OCI-LY1 (cell line): Measurements from ENCODE around the gene FMN2.

Experiments used
- H2AFZ ChIP-seq: fragments of 200-600 bp; sonication (generic), shearing (Covaris generic); 2 replicates; pipeline ENCODE4 v1.6.0; 2014; ENCODE audit warnings: antibody characterized with exemption, mild to moderate bottlenecking, low read length
- H3F3A ChIP-seq: fragments of 200-600 bp; sonication (generic), shearing (Covaris generic); 2 replicates; pipeline ENCODE4 v1.6.0; 2014; ENCODE audit warnings: mild to moderate bottlenecking, antibody characterized with exemption, low read length, moderate library complexity; ENCODE audit not compliant: insufficient read depth
- H3K27ac ChIP-seq: fragments of 200-600 bp; sonication (generic); 2 replicates; pipeline ENCODE4 v1.5.1; 2014; ENCODE audit warnings: low read length, mixed run types, mild to moderate bottlenecking, low read depth; ENCODE audit not compliant: poor library complexity, severe bottlenecking
- H3K27me3 ChIP-seq: fragments of 200-600 bp; sonication (generic); 2 replicates; pipeline ENCODE4 v1.6.0; 2014; ENCODE audit warnings: antibody characterized with exemption, mild to moderate bottlenecking, low read length, moderate library complexity; ENCODE audit not compliant: insufficient read depth
- H3K36me3 ChIP-seq: fragments of 200-600 bp; sonication (generic); 2 replicates; pipeline ENCODE4 v1.6.1; 2014; ENCODE audit warnings: mild to moderate bottlenecking, antibody characterized with exemption, low read length, moderate library complexity, mixed read lengths; ENCODE audit not compliant: insufficient read depth
- H3K4me1 ChIP-seq: fragments of 200-600 bp; sonication (generic); 2 replicates; pipeline ENCODE4 v1.5.1; 2014; ENCODE audit warnings: mild to moderate bottlenecking, low read length, moderate library complexity; ENCODE audit not compliant: insufficient read depth, severe bottlenecking
- H3K4me2 ChIP-seq: fragments of 200-600 bp; sonication (generic), shearing (Covaris generic); 2 replicates; pipeline ENCODE4 v1.6.1; 2014; ENCODE audit warnings: low read length
- H3K4me3 ChIP-seq: fragments of 200-600 bp; sonication (generic); 2 replicates; pipeline ENCODE4 v1.5.1; 2014; ENCODE audit warnings: low read length, low read depth, mild to moderate bottlenecking, mixed read lengths; ENCODE audit not compliant: poor library complexity, severe bottlenecking
- H3K79me2 ChIP-seq: fragments of 200-600 bp; shearing (Covaris generic); 2 replicates; pipeline ENCODE4 v1.6.1; 2016; ENCODE audit warnings: mixed run types, low read length, mixed read lengths; ENCODE audit not compliant: insufficient read depth
- H3K9ac ChIP-seq: fragments of 200-600 bp; sonication (generic), shearing (Covaris generic); 2 replicates; pipeline ENCODE4 v1.6.1; 2014; ENCODE audit warnings: mild to moderate bottlenecking, low read length, mixed read lengths
- H3K9me2 ChIP-seq: fragments of 200-600 bp; sonication (generic), shearing (Covaris generic); 2 replicates; pipeline ENCODE4 v1.6.1; 2014; ENCODE audit warnings: low read depth, mild to moderate bottlenecking, low read length, mixed read lengths
- H3K9me3 ChIP-seq: fragments of 200-600 bp; shearing (Covaris generic); 2 replicates; pipeline ENCODE4 v1.6.1; 2014; ENCODE audit warnings: low read length, mixed read lengths
- H4K20me1 ChIP-seq: fragments of 200-600 bp; sonication (generic), shearing (Covaris generic); 2 replicates; pipeline ENCODE4 v1.6.0; 2016; ENCODE audit warnings: mild to moderate bottlenecking, low read length; ENCODE audit not compliant: insufficient read depth
- EZH2 ChIP-seq: fragments of 200-600 bp; sonication (generic), shearing (Covaris generic); IDR thresholded peaks from 2 replicates; pipeline ENCODE4 v1.8.0; 2017; ENCODE audit warnings: borderline replicate concordance, mixed run types, mild to moderate bottlenecking, antibody characterized with exemption, low read length, moderate library complexity, mixed read lengths
- TF ChIP-seq, protein P1 (sequence below): fragments of 200-600 bp; sonication (generic), shearing (Covaris generic); IDR thresholded peaks from 2 replicates; pipeline ENCODE4 v1.5.1; 2017; ENCODE audit warnings: mild to moderate bottlenecking, antibody characterized with exemption, low read length, moderate library complexity, mixed read lengths

The FMN2 gene

GRCh38 chr1:240090014-240090413 lies 1.7 kb upstream of the FMN2 start:
- no peaks in the 10 kb centered on the region for H3K36me3 ChIP-seq
- H3K4me1 ChIP-seq = no peaks in the 10 kb centered on the region
- TF ChIP-seq, protein P1, sequence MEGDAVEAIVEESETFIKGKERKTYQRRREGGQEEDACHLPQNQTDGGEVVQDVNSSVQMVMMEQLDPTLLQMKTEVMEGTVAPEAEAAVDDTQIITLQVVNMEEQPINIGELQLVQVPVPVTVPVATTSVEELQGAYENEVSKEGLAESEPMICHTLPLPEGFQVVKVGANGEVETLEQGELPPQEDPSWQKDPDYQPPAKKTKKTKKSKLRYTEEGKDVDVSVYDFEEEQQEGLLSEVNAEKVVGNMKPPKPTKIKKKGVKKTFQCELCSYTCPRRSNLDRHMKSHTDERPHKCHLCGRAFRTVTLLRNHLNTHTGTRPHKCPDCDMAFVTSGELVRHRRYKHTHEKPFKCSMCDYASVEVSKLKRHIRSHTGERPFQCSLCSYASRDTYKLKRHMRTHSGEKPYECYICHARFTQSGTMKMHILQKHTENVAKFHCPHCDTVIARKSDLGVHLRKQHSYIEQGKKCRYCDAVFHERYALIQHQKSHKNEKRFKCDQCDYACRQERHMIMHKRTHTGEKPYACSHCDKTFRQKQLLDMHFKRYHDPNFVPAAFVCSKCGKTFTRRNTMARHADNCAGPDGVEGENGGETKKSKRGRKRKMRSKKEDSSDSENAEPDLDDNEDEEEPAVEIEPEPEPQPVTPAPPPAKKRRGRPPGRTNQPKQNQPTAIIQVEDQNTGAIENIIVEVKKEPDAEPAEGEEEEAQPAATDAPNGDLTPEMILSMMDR = no peak
- no peak for TF ChIP-seq EZH2
- no peaks in the 10 kb centered on the region for H3K79me2 ChIP-seq
- no peaks in the 10 kb centered on the region for H3K9me3 ChIP-seq
- H3K4me2 ChIP-seq = no peak overlapping the region
- H3K27ac ChIP-seq = no peak overlapping the region
- no peak overlapping the region for H3K4me3 ChIP-seq
- no peak overlapping the region for H2AFZ ChIP-seq
- H3K27me3 ChIP-seq = no peaks in the 10 kb centered on the region
- H4K20me1 ChIP-seq = no peaks in the 10 kb centered on the region
- no peaks in the 10 kb centered on the region for H3F3A ChIP-seq
- H3K9ac ChIP-seq = no peak overlapping the region
- H3K9me2 ChIP-seq = no peaks in the 10 kb centered on the region

- Histone ChIP-seq H3K4me1 (no peaks in the 10 kb centered on the region), H3K79me2 (no peaks in the 10 kb centered on the region), H3K4me2 (no peak overlapping the region), H3K9ac (no peak overlapping the region), H3K9me2 (no peaks in the 10 kb centered on the region), H3F3A (no peaks in the 10 kb centered on the region), H2AFZ (no peak overlapping the region), H4K20me1 (no peaks in the 10 kb centered on the region), H3K27me3 (no peaks in the 10 kb centered on the region), H3K36me3 (no peaks in the 10 kb centered on the region), H3K4me3 (no peak overlapping the region), H3K27ac (no peak overlapping the region), H3K9me3 (no peaks in the 10 kb centered on the region)
- TF ChIP-seq, protein P1 = no peak
- TF ChIP-seq EZH2 = no peak
Observed at GRCh38 chr1:240090957-240091600, 604 bp upstream of the FMN2 start.

DNA sequence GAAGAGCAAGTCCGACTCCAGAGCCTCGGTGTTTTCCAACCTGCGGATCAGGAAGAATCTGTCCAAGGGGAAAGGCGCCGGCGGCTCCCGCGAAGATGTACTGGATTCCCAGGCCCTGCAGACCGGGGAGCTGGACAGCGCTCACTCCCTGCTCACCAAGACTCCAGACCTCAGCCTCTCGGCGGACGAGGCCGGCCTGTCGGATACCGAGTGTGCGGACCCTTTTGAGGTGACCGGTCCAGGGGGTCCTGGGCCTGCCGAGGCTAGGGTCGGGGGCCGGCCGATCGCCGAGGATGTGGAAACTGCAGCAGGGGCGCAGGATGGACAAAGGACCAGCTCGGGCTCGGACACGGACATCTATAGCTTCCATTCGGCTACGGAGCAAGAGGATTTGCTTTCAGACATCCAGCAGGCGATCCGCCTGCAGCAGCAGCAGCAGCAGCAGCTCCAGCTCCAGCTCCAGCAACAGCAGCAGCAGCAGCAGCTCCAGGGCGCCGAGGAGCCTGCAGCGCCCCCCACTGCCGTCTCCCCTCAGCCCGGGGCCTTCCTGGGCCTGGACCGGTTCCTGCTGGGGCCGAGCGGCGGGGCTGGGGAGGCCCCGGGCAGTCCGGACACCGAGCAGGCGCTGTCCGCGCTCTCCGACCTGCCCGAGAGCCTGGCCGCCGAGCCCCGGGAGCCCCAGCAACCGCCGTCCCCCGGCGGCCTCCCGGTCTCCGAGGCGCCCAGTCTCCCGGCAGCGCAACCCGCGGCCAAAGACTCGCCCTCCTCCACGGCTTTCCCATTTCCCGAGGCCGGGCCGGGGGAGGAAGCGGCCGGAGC lies 827 bp downstream of the FMN2 start:
- Histone ChIP-seq H3K9me2 (no peaks in the 10 kb centered on the region), H3K27ac (no peak overlapping the region), H3K36me3 (no peaks in the 10 kb centered on the region), H3K9me3 (no peaks in the 10 kb centered on the region), H2AFZ (no peak overlapping the region), H3K79me2 (no peaks in the 10 kb centered on the region), H3K27me3 (no peaks in the 10 kb centered on the region), H4K20me1 (no peaks in the 10 kb centered on the region), H3K4me1 (no peaks in the 10 kb centered on the region), H3K9ac (no peak overlapping the region), H3K4me2 (no peak overlapping the region), H3K4me3 (no peak overlapping the region), H3F3A (no peaks in the 10 kb centered on the region)
- TF ChIP-seq EZH2 = no peak
- TF ChIP-seq, protein P1 = no peak
